ENCODE results near the gene ZDHHC15. TPM values are rescaled to one million over a fixed set of nuclear protein-coding genes. Genes with fewer than 3 reads are reported as not detected.
"Not testable (repeated sequence)": the region's sequence is repeated elsewhere in the genome, so short reads cannot be mapped to it uniquely, and the experiment has no call there.

Gene ZDHHC15
- total and polyA plus RNA-seq, 2 of the 8 experiments (the other 6 are each of a cell fraction or from before 2014, with no cell fraction given), result 1.7 to 3.5 TPM

DNA sequence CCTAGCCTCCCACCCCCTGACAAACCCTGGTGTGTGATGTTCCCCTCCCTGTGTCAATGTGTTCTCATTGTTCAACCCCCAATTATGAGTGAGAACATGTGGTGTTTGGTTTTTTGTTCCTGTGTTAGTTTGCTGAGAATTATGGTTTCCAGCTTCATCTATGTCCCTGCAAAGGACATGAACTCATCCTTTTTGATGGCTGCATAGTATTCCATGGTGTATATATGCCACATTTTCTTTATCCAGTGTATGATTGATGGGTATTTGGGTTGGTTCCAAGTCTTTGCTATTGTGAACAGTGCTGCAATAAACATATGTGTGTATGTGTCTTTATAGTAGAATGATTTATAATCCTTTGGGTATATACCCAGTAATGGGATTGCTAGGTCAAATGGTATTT is 174.2 kb downstream of the ZDHHC15 start:
- H3K4me1 ChIP-seq (replicated peaks in 1 of 4; ENCODE audit: control insufficient read depth in 3 of 4, insufficient read depth in 4 of 4, low read length in 3 of 4); H3K23me2 ChIP-seq (ENCODE audit: low read depth, low read length); H2BK20ac ChIP-seq (ENCODE audit: low read length); H2BK5ac ChIP-seq (ENCODE audit: low read depth, low read length); H3K9ac ChIP-seq (replicated peaks in 1 of 4; ENCODE audit: extremely low read depth in 1 of 4, low read depth in 3 of 4, low read length in 3 of 4); H3K27me3 ChIP-seq (replicated peaks in 1 of 4; ENCODE audit: control insufficient read depth in 3 of 4, extremely low read depth in 1 of 4, insufficient read depth in 3 of 4, low read length in 3 of 4); CTCF ChIA-PET (ENCODE audit: partially characterized antibody); H3K23ac ChIP-seq (ENCODE audit: insufficient read length); H4K5ac ChIP-seq (ENCODE audit: insufficient read length, low read depth, low read length); H3K4ac ChIP-seq (replicated peaks; ENCODE audit: insufficient read length, low read depth, low read length); H3K4me3 ChIP-seq (ENCODE audit: extremely low read depth in 1 of 4, insufficient read depth in 2 of 4, low read depth in 3 of 4, low read length in 4 of 4); H3K4me2 ChIP-seq (ENCODE audit: insufficient read depth in 1 of 2, low read depth in 2 of 2, low read length in 2 of 2); H4K8ac ChIP-seq (ENCODE audit: extremely low read depth, insufficient read depth, low read length); H3K14ac ChIP-seq (ENCODE audit: insufficient read length); H3K36me3 ChIP-seq (ENCODE audit: control insufficient read depth in 2 of 4, insufficient read depth in 4 of 4, low read length in 3 of 4); H2AK5ac ChIP-seq (ENCODE audit: low read depth, low read length); H4K20me1 ChIP-seq (replicated peaks in 1 of 2; ENCODE audit: control insufficient read depth in 1 of 2, insufficient read depth in 2 of 2, low read length in 2 of 2); H2BK120ac ChIP-seq (replicated peaks; ENCODE audit: low read depth, low read length); H2AFZ ChIP-seq (ENCODE audit: low read length); H3K18ac ChIP-seq (ENCODE audit: extremely low read depth, low read length); DNase-seq (ENCODE audit: low read depth in 1 of 2, low spot score in 2 of 2); H3K79me2 ChIP-seq (ENCODE audit: control insufficient read depth in 1 of 2, insufficient read depth in 2 of 2, low read length in 2 of 2); H3K9me3 ChIP-seq (ENCODE audit: insufficient read depth in 2 of 2, low read depth in 1 of 2, low read length in 1 of 2); H2BK15ac ChIP-seq (ENCODE audit: low read length); POLR2A ChIA-PET (ENCODE audit: partially characterized antibody); H4K91ac ChIP-seq (replicated peaks; ENCODE audit: insufficient read length, low read length); H2BK12ac ChIP-seq (ENCODE audit: low read depth, low read length); FAIRE-seq; H3K79me1 ChIP-seq (ENCODE audit: low read depth, low read length); H3K27ac ChIP-seq (ENCODE audit: low read depth, low read length); H3K56ac ChIP-seq (replicated peaks; ENCODE audit: insufficient read length, low read depth, low read length): not testable (repeated sequence)

Measured in H1 (cell line).